Measurements from ENCODE around the gene SRM. TPM values are rescaled to one million over a fixed set of nuclear protein-coding genes. Genes with fewer than 3 reads are reported as not detected.
"Not testable (repeated sequence)": the region's sequence is repeated elsewhere in the genome, so short reads cannot be mapped to it uniquely, and the experiment has no call there.

The SRM gene
- total and polyA plus RNA-seq, 5 donors from 2014 or later: 29.6 to 89.6 (median 75.0) TPM

- Mint-ChIP-seq H3K27ac (no peak overlapping the region), H3K9me3 (no peaks in the 10 kb centered on the region), H3K27me3 (peaks cover 12% of the 10 kb centered on the region), H3K4me1 (peaks cover 5 to 7% (median 6%) of the 10 kb centered on the region in 4 donors), H3K36me3 (no peaks in the 10 kb centered on the region), H3K4me3 (no peak overlapping the region)
- no peaks in the 10 kb centered on the region for H3K4me1 ChIP-seq (ENCODE audit: control insufficient read depth, insufficient read depth, low read length, poor library complexity, severe bottlenecking)
- no peak overlapping the region for H3K4me3 ChIP-seq (ENCODE audit: low read depth, low read length)
- no peaks in the 10 kb centered on the region for H3K36me3 ChIP-seq (ENCODE audit: control insufficient read depth, insufficient read depth, low read length)
- no peak overlapping the region for H3K27ac ChIP-seq (ENCODE audit: insufficient read depth, low read length, poor library complexity, severe bottlenecking)
- H3K27me3 ChIP-seq (ENCODE audit: control insufficient read depth, insufficient read depth, low read length): peaks cover 2% of the 10 kb centered on the region
- H3K9me3 ChIP-seq (ENCODE audit: control insufficient read depth in 2 of 2, low read length in 2 of 2): no peaks in the 10 kb centered on the region
- ATAC-seq (ENCODE audit: low read depth in 2 of 2) (no peak), DNase-seq (no peak)
Observed at GRCh38 chr1:11041048-11041447, 18.8 kb downstream of the SRM start.

DNA sequence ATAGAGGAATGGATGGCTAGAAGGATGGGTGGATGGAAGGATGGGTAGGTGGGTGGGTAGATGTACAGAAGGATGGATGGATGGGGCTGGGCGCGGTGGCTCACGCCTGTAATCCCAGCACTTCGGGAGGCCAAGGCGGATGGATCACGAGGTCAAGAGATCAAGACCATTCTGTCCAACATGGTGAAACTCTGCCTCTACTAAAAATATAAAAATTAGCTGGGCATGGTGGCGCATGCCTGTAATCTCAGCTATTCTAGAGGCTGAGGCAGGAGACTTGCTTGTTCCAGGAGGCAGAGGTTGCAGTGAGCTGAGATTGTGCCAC, 19.8 kb downstream of the SRM start:
- DNase-seq; H3K27ac Mint-ChIP-seq; H3K9me3 Mint-ChIP-seq; H3K9me3 ChIP-seq (ENCODE audit: control insufficient read depth in 2 of 2, low read length in 2 of 2); H3K4me1 ChIP-seq (ENCODE audit: control insufficient read depth, insufficient read depth, low read length, poor library complexity, severe bottlenecking); H3K27ac ChIP-seq (ENCODE audit: insufficient read depth, low read length, poor library complexity, severe bottlenecking); H3K4me1 Mint-ChIP-seq; H3K27me3 ChIP-seq (ENCODE audit: control insufficient read depth, insufficient read depth, low read length); H3K27me3 Mint-ChIP-seq; ATAC-seq (ENCODE audit: low read depth in 2 of 2); H3K36me3 ChIP-seq (ENCODE audit: control insufficient read depth, insufficient read depth, low read length); H3K36me3 Mint-ChIP-seq; H3K4me3 Mint-ChIP-seq; H3K4me3 ChIP-seq (ENCODE audit: low read depth, low read length): not testable (repeated sequence)

DNA sequence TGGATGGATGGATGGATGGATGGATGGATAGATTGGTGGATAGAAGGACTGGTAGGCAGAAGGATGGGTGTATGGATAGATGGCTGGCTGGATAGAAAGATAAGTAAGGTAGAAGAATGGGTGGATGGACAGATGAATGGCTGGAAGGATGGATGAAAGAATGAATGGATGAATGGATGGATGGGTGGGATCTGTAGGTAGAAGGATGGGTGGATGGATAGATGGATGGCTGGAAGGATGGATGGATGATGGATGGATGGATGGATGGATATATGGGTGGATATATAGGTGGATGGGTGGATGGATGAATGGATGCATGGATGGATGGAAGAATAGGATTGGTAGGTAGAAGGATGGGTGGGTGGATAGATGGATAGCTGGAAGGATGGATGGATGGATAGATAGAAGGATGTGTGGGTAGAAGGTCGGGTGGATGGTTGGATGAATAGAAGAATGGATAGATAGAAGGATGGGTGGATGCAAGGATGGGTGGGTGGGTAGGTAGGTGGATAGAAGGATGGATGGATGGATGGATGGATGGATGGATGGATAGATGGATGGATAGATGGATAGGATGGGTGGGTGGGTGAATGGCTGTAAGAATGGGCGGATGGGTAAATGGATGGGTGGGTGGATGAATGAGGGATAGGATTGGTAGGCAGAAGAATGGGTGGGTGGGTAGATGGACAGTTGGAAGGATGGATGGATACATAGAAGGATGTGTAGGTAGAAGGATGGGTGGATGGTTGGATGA, 20.3 kb downstream of the SRM start:
- Mint-ChIP-seq H3K27ac (no peak overlapping the region), H3K9me3 (no peaks in the 10 kb centered on the region), H3K4me1 (peaks cover 5 to 7% (median 6%) of the 10 kb centered on the region in 4 donors), H3K4me3 (no peak overlapping the region), H3K27me3 (peaks cover 8% of the 10 kb centered on the region), H3K36me3 (no peaks in the 10 kb centered on the region)
- Histone ChIP-seq H3K36me3 (ENCODE audit: control insufficient read depth, insufficient read depth, low read length) (no peaks in the 10 kb centered on the region), H3K4me1 (ENCODE audit: control insufficient read depth, insufficient read depth, low read length, poor library complexity, severe bottlenecking) (no peaks in the 10 kb centered on the region), H3K4me3 (ENCODE audit: low read depth, low read length) (no peak overlapping the region), H3K9me3 (ENCODE audit: control insufficient read depth in 2 of 2, low read length in 2 of 2) (no peaks in the 10 kb centered on the region), H3K27me3 (ENCODE audit: control insufficient read depth, insufficient read depth, low read length) (peaks cover 2% of the 10 kb centered on the region), H3K27ac (ENCODE audit: insufficient read depth, low read length, poor library complexity, severe bottlenecking) (no peak overlapping the region)
- ATAC-seq (ENCODE audit: low read depth in 2 of 2) (no peak), DNase-seq (no peak)

DNA sequence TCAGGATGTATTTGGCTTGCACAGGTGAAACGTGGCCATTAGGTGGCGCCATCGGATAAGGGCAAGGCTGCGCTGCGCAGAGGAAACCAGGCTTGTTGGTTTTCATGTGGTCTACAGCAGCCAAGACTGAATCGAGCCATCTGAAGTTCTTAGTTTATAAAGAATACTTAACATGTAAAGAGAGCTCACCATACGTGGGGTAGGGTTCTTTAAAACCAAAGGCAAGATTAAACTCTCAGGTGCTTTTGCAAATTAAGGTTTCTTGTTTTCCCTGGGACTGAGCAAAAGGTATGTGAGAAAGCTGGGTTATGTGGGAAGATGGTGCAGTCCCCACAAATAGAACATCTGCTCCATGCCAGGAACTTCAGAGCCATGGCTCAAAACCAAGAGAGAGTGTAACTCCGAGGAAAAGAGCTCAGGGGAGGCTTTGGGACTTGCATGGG, 22.1 kb downstream of the SRM start:
- H3K9me3 ChIP-seq (ENCODE audit: control insufficient read depth in 2 of 2, low read length in 2 of 2): no peaks in the 10 kb centered on the region
- no peaks in the 10 kb centered on the region for H3K9me3 Mint-ChIP-seq
- no peaks in the 10 kb centered on the region for H3K36me3 Mint-ChIP-seq
- peak overlapping the region in 1 of 3 donors; percentile 54 for H3K27ac Mint-ChIP-seq
- ATAC-seq (ENCODE audit: low read depth in 2 of 2): peak; percentile 94 to 95
- H3K4me1 ChIP-seq (ENCODE audit: control insufficient read depth, insufficient read depth, low read length, poor library complexity, severe bottlenecking): no peaks in the 10 kb centered on the region
- no peak overlapping the region for H3K4me3 Mint-ChIP-seq
- H3K4me1 Mint-ChIP-seq: peaks cover 5 to 7% (median 6%) of the 10 kb centered on the region in 4 donors
- no peak overlapping the region for H3K27ac ChIP-seq (ENCODE audit: insufficient read depth, low read length, poor library complexity, severe bottlenecking)
- H3K27me3 ChIP-seq (ENCODE audit: control insufficient read depth, insufficient read depth, low read length): peaks cover 2% of the 10 kb centered on the region
- no peak overlapping the region for H3K4me3 ChIP-seq (ENCODE audit: low read depth, low read length)
- no peaks in the 10 kb centered on the region for H3K36me3 ChIP-seq (ENCODE audit: control insufficient read depth, insufficient read depth, low read length)
- DNase-seq: peak; percentile 77 to 90 (median 87)
- H3K27me3 Mint-ChIP-seq: peaks cover 8% of the 10 kb centered on the region

GRCh38 chr1:11037019-11037739, 22.6 kb downstream of the SRM start:
- not testable (repeated sequence) for H3K9me3 ChIP-seq (ENCODE audit: control insufficient read depth in 2 of 2, low read length in 2 of 2); DNase-seq; H3K36me3 ChIP-seq (ENCODE audit: control insufficient read depth, insufficient read depth, low read length); H3K9me3 Mint-ChIP-seq; H3K27ac Mint-ChIP-seq; H3K27me3 Mint-ChIP-seq; ATAC-seq (ENCODE audit: low read depth in 2 of 2); H3K36me3 Mint-ChIP-seq; H3K27me3 ChIP-seq (ENCODE audit: control insufficient read depth, insufficient read depth, low read length); H3K4me3 Mint-ChIP-seq; H3K4me3 ChIP-seq (ENCODE audit: low read depth, low read length); H3K27ac ChIP-seq (ENCODE audit: insufficient read depth, low read length, poor library complexity, severe bottlenecking); H3K4me1 Mint-ChIP-seq; H3K4me1 ChIP-seq (ENCODE audit: control insufficient read depth, insufficient read depth, low read length, poor library complexity, severe bottlenecking)

- Mint-ChIP-seq H3K36me3 (peaks cover 8% of the 10 kb centered on the region), H3K4me1 (peaks cover 0 to 7% (median 1%) of the 10 kb centered on the region in 4 donors), H3K27ac (no peak overlapping the region), H3K9me3 (no peaks in the 10 kb centered on the region), H3K4me3 (no peak overlapping the region), H3K27me3 (no peaks in the 10 kb centered on the region)
- ATAC-seq (ENCODE audit: low read depth in 2 of 2) (no peak), DNase-seq (no peak)
- H3K27ac ChIP-seq (ENCODE audit: insufficient read depth, low read length, poor library complexity, severe bottlenecking): no peak overlapping the region
- no peak overlapping the region for H3K4me3 ChIP-seq (ENCODE audit: low read depth, low read length)
- peaks cover 14% of the 10 kb centered on the region for H3K36me3 ChIP-seq (ENCODE audit: control insufficient read depth, insufficient read depth, low read length)
- H3K4me1 ChIP-seq (ENCODE audit: control insufficient read depth, insufficient read depth, low read length, poor library complexity, severe bottlenecking): no peaks in the 10 kb centered on the region
- H3K9me3 ChIP-seq (ENCODE audit: control insufficient read depth in 2 of 2, low read length in 2 of 2): no peaks in the 10 kb centered on the region
- no peaks in the 10 kb centered on the region for H3K27me3 ChIP-seq (ENCODE audit: control insufficient read depth, insufficient read depth, low read length)
Observed at GRCh38 chr1:11031624-11032262, 28.1 kb downstream of the SRM start.

- peaks cover 21% of the 10 kb centered on the region for H3K36me3 ChIP-seq (ENCODE audit: control insufficient read depth, insufficient read depth, low read length)
- peaks cover 0 to 8% (median 1%) of the 10 kb centered on the region in 4 donors for H3K4me1 Mint-ChIP-seq
- no peak overlapping the region for H3K27ac ChIP-seq (ENCODE audit: insufficient read depth, low read length, poor library complexity, severe bottlenecking)
- H3K27me3 Mint-ChIP-seq: no peaks in the 10 kb centered on the region
- no peak for ATAC-seq (ENCODE audit: low read depth in 2 of 2)
- H3K4me3 ChIP-seq (ENCODE audit: low read depth, low read length): no peak overlapping the region
- H3K36me3 Mint-ChIP-seq: peaks cover 8% of the 10 kb centered on the region
- no peaks in the 10 kb centered on the region for H3K9me3 ChIP-seq (ENCODE audit: control insufficient read depth in 2 of 2, low read length in 2 of 2)
- H3K9me3 Mint-ChIP-seq: no peaks in the 10 kb centered on the region
- H3K4me3 Mint-ChIP-seq: no peak overlapping the region
- DNase-seq: no peak
- H3K27ac Mint-ChIP-seq: peak overlapping the region in 2 of 3 donors; percentile 15 to 43
- H3K27me3 ChIP-seq (ENCODE audit: control insufficient read depth, insufficient read depth, low read length): no peaks in the 10 kb centered on the region
- no peaks in the 10 kb centered on the region for H3K4me1 ChIP-seq (ENCODE audit: control insufficient read depth, insufficient read depth, low read length, poor library complexity, severe bottlenecking)
Observed at GRCh38 chr1:11030865-11031264, 29.0 kb downstream of the SRM start.
